ENCODE measurements around the gene LTO1. TPM values are rescaled to one million over a fixed set of nuclear protein-coding genes. Genes with fewer than 3 reads are reported as not detected.

Gene LTO1
- total and polyA plus RNA-seq, 2 of the 13 experiments (the other 11 are each of a cell fraction or from before 2014, with no cell fraction given) = 11.8 to 15.0 TPM

GRCh38 chr11:69669486-69669885 lies 5.7 kb downstream of the LTO1 start:
- H3K9ac ChIP-seq (ENCODE audit: insufficient read depth, low read depth, low read length) = peak overlapping the region; percentile 28; the same call in 1 of the 2 replicates
- no peak overlapping the region for H3K4me3 ChIP-seq (replicated peaks in 1 of 3; ENCODE audit: insufficient read depth in 1 of 3, low read depth in 2 of 3, low read length in 3 of 3)
- POLR2A ChIA-PET = interaction anchor here (1.6 to 8.9 kb wide), 3 partner anchors 12 to 28 kb away, joined by 3 to 128 read pairs (median 30); partner anchors contain the start of gene CCND1
- H3K4me2 ChIP-seq (ENCODE audit: low read depth, low read length) = no peak overlapping the region
- H3K27ac ChIP-seq (ENCODE audit: extremely low read length, insufficient read depth, low read length) = peak overlapping the region; percentile 40
- intact Hi-C loops (cut with micrococcal nuclease; ENCODE audit: unreplicated experiment) (no loop called here), in situ Hi-C loops (cut with HindIII; ENCODE audit: extremely low pct_ligation_motif_present, low pct_unique_long_range_greater_than_20kb) (no loop called here)
- DNase-seq (ENCODE audit: low spot score) (no peak), ATAC-seq (no peak), FAIRE-seq (no peak)
- no peaks in the 10 kb centered on the region for H3K9me3 ChIP-seq (ENCODE audit: low read length)
- CTCF ChIA-PET (ENCODE audit: low intra/inter-chr PET ratio, low total read pairs) = interaction anchor here (0.7 to 2.9 kb wide), 4 partner anchors 7 to 568 kb away, joined by 3 to 26 read pairs (median 12); no protein-coding TSS in a partner anchor
- no peak overlapping the region for H2AFZ ChIP-seq (ENCODE audit: low read length)
- TF ChIP-seq AGO2 (optimal IDR thresholded peaks at IDR 0.05; ENCODE audit: low read depth, low read length) (peak; percentile 9), RBAK (CRISPR knock-in tag; IDR thresholded peaks at IDR 0.05) (no peak)
- no peaks in the 10 kb centered on the region for H3K27me3 ChIP-seq (ENCODE audit: control insufficient read depth in 1 of 2, insufficient read depth in 2 of 2, low read length in 2 of 2)
- peaks cover 13% of the 10 kb centered on the region for H3K79me2 ChIP-seq (ENCODE audit: insufficient read depth, low read length)
- H3K36me3 ChIP-seq (replicated peaks in 1 of 2; ENCODE audit: control insufficient read depth in 1 of 2, insufficient read depth in 2 of 2, low read length in 2 of 2) = peaks cover 4 to 22% of the 10 kb centered on the region in 2 experiments; a peak in 4 of 5 replicates
- no TSS peak for BruUV-seq (replicated peaks)
- peaks cover 58% of the 10 kb centered on the region for H3K4me1 ChIP-seq (ENCODE audit: insufficient read depth, low read length)
- no peaks in the 10 kb centered on the region for H4K20me1 ChIP-seq (ENCODE audit: insufficient read depth, low read length)
- WGBS (ENCODE audit: low lambda C conversion rate) = 93% methylated on average over 19 of the region's 19 CpGs

- Histone ChIP-seq H3K9me3 (ENCODE audit: low read length) (no peaks in the 10 kb centered on the region), H4K20me1 (ENCODE audit: insufficient read depth, low read length) (no peaks in the 10 kb centered on the region), H3K4me2 (ENCODE audit: low read depth, low read length) (peak overlapping the region; percentile 59), H2AFZ (ENCODE audit: low read length) (no peak overlapping the region), H3K79me2 (ENCODE audit: insufficient read depth, low read length) (no peaks in the 10 kb centered on the region), H3K36me3 (replicated peaks in 1 of 2; ENCODE audit: control insufficient read depth in 1 of 2, insufficient read depth in 2 of 2, low read length in 2 of 2) (peaks cover 4 to 22% of the 10 kb centered on the region in 2 experiments; a peak in 4 of 5 replicates), H3K4me3 (replicated peaks in 1 of 3; ENCODE audit: insufficient read depth in 1 of 3, low read depth in 2 of 3, low read length in 3 of 3) (peak overlapping the region in 1 of 3 experiments; percentile 36; a peak in 2 of 6 replicates), H3K27me3 (ENCODE audit: control insufficient read depth in 1 of 2, insufficient read depth in 2 of 2, low read length in 2 of 2) (no peaks in the 10 kb centered on the region), H3K27ac (ENCODE audit: extremely low read length, insufficient read depth, low read length) (peak overlapping the region; percentile 77), H3K4me1 (ENCODE audit: insufficient read depth, low read length) (peaks cover 43% of the 10 kb centered on the region), H3K9ac (ENCODE audit: insufficient read depth, low read depth, low read length) (peak overlapping the region; percentile 57)
- peak; percentile 92 for DNase-seq (ENCODE audit: low spot score)
- 62% methylated on average over 23 of the region's 26 CpGs for WGBS (ENCODE audit: low lambda C conversion rate)
- POLR2A ChIA-PET = interaction anchor here (0.6 to 8.9 kb wide), 7 partner anchors 11 to 547 kb away, joined by 3 to 128 read pairs (median 6); no protein-coding TSS in a partner anchor
- CTCF ChIA-PET (ENCODE audit: low intra/inter-chr PET ratio, low total read pairs) = interaction anchor here (0.7 kb wide), 1 partner anchor 23 kb away, joined by 3 read pairs; no protein-coding TSS in a partner anchor
- in situ Hi-C loops (cut with HindIII; ENCODE audit: extremely low pct_ligation_motif_present, low pct_unique_long_range_greater_than_20kb) = no loop called here
- intact Hi-C loops (cut with micrococcal nuclease; ENCODE audit: unreplicated experiment) = no loop called here
- FAIRE-seq = peak; percentile 92
- peak; percentile 94 for ATAC-seq
- BruUV-seq (replicated peaks) = no TSS peak
- TF ChIP-seq ZNF558 (CRISPR knock-in tag; IDR thresholded peaks at IDR 0.05; ENCODE audit: borderline replicate concordance) (peak; percentile 47; the same call in 1 of the 2 replicates), DMAP1 (CRISPR knock-in tag; IDR thresholded peaks at IDR 0.05) (peak; percentile 76; the same call in 1 of the 2 replicates), SIX4 (CRISPR knock-in tag; IDR thresholded peaks at IDR 0.05) (peak; percentile 48), ZNF350 (CRISPR knock-in tag; IDR thresholded peaks at IDR 0.05; ENCODE audit: borderline replicate concordance, low read depth) (peak; percentile 50; the same call in 1 of the 2 replicates), ZNF564 (CRISPR knock-in tag; IDR thresholded peaks at IDR 0.05) (0 out of 2 replicates have a peak, but pooled peaks have one; percentile 65), DRAP1 (CRISPR knock-in tag; IDR thresholded peaks at IDR 0.05) (peak; percentile 62), KLF11 (CRISPR knock-in tag; IDR thresholded peaks at IDR 0.05) (0 out of 2 replicates have a peak, but pooled peaks have one; percentile 26), ZNF274 (CRISPR knock-in tag; IDR thresholded peaks at IDR 0.05) (peak; percentile 78; the same call in 1 of the 2 replicates), ZFAT (CRISPR knock-in tag; conservative IDR thresholded peaks at IDR 0.05) (no peak), MTERF4 (CRISPR knock-in tag; IDR thresholded peaks at IDR 0.05) (peak; percentile 83; the same call in 1 of the 2 replicates), SRY (CRISPR knock-in tag; IDR thresholded peaks at IDR 0.05) (peak; percentile 65; the same call in 1 of the 2 replicates), ZNF484 (CRISPR knock-in tag; IDR thresholded peaks at IDR 0.05; ENCODE audit: borderline replicate concordance, low read depth) (no peak), ARHGAP35 (CRISPR knock-in tag; IDR thresholded peaks at IDR 0.05; ENCODE audit: borderline replicate concordance) (no peak)
Observed at GRCh38 chr11:69667619-69668604, 7.2 kb downstream of the LTO1 start.

Measured in HepG2 (cell line).